ENCODE measurements around the gene MTLN. TPM values are rescaled to one million over a fixed set of nuclear protein-coding genes. Genes with fewer than 3 reads are reported as not detected.

MTLN gene
- total and polyA plus RNA-seq, 2 of the 13 experiments (the other 11 are each of a cell fraction or from before 2014, with no cell fraction given): 37.1 to 50.4 TPM

GRCh38 chr2:110211938-110212858 lies at the start of gene MTLN (continued):
- TF ChIP-seq ZIK1 (CRISPR knock-in tag; IDR thresholded peaks at IDR 0.05; ENCODE audit: borderline replicate concordance, low read depth) (no peak), NFYB (CRISPR knock-in tag; IDR thresholded peaks at IDR 0.05) (no peak), ZNF749 (CRISPR knock-in tag; IDR thresholded peaks at IDR 0.05; ENCODE audit: borderline replicate concordance) (0 out of 2 replicates have a peak, but pooled peaks have one; percentile 63), ZNF124 (CRISPR knock-in tag; IDR thresholded peaks at IDR 0.05) (peak; percentile 72), ZUFSP (CRISPR knock-in tag; IDR thresholded peaks at IDR 0.05; ENCODE audit: borderline replicate concordance) (no peak), ZHX1 (CRISPR knock-in tag; IDR thresholded peaks at IDR 0.05; ENCODE audit: low read depth) (peak; percentile 90), CHD4 (IDR thresholded peaks at IDR 0.05; ENCODE audit: borderline replicate concordance, low read length) (no peak), CENPX (CRISPR knock-in tag; IDR thresholded peaks at IDR 0.05) (no peak), ZNF788 (CRISPR knock-in tag; IDR thresholded peaks at IDR 0.05; ENCODE audit: borderline replicate concordance) (peak; percentile 59; the same call in 1 of the 2 replicates), AKNA (CRISPR knock-in tag; IDR thresholded peaks at IDR 0.05; ENCODE audit: borderline replicate concordance) (no peak), SNAPC2 (CRISPR knock-in tag; IDR thresholded peaks at IDR 0.05) (no peak; the same call in none of the 2 replicates), USF2 (IDR thresholded peaks at IDR 0.05; ENCODE audit: low read depth, low read length) (no peak), USF2 (CRISPR knock-in tag; IDR thresholded peaks at IDR 0.05; ENCODE audit: borderline replicate concordance) (no peak), NFKB2 (CRISPR knock-in tag; IDR thresholded peaks at IDR 0.05; ENCODE audit: borderline replicate concordance) (peak; percentile 74; the same call in 1 of the 2 replicates), KLF15 (CRISPR knock-in tag; IDR thresholded peaks at IDR 0.05; ENCODE audit: borderline replicate concordance) (no peak; the same call in 1 of the 2 replicates)

Data from HepG2 (cell line).